HepG2 (cell line): ENCODE results near the gene FAM174C. TPM values are rescaled to one million over a fixed set of nuclear protein-coding genes. Genes with fewer than 3 reads are reported as not detected.

Experiments used
- ARID4A ChIP-seq: sonication (generic); formaldehyde crosslinking; IDR thresholded peaks from 2 replicates; pipeline ENCODE4 v1.5.0; 2020; ENCODE audit warnings: mild to moderate bottlenecking, missing genetic modification reagents, borderline replicate concordance
- ARNT2 ChIP-seq: sonication (generic); formaldehyde crosslinking; IDR thresholded peaks from 2 replicates; pipeline ENCODE4 v1.8.0; 2022; ENCODE audit warnings: mild to moderate bottlenecking, low read depth, missing genetic modification reagents, moderate library complexity
- HES4 ChIP-seq: sonication (generic); formaldehyde crosslinking; IDR thresholded peaks from 2 replicates; pipeline ENCODE4 v1.9.0; 2021; ENCODE audit warnings: mild to moderate bottlenecking, missing genetic modification reagents, borderline replicate concordance
- HMG20A ChIP-seq: IDR thresholded peaks from 2 replicates; pipeline ENCODE4 v1.6.1; 2016; ENCODE audit warnings: borderline replicate concordance
- KDM2A ChIP-seq: sonication (generic); formaldehyde crosslinking; IDR thresholded peaks from 2 replicates; pipeline ENCODE4 v1.4.0; 2020; ENCODE audit warnings: low read depth, missing genetic modification reagents, borderline replicate concordance
- MYC ChIP-seq: sonication (generic); formaldehyde crosslinking; IDR thresholded peaks from 2 replicates; pipeline ENCODE4 v1.9.0; 2021; ENCODE audit warnings: missing genetic modification reagents, borderline replicate concordance
- RXRB ChIP-seq: IDR thresholded peaks from 2 replicates; pipeline ENCODE4 v1.6.1; 2016; ENCODE audit warnings: borderline replicate concordance, missing genetic modification reagents, missing compliant biosample characterization
- TCF12 ChIP-seq, 2 experiments: fragments of 450-650 bp in 1 of 2; sonication (generic) in 1 of 2; formaldehyde crosslinking in 1 of 2; IDR thresholded peaks; 2 replicates each; pipeline versions ENCODE4 v1.6.1 to v1.8.0; 2017 to 2022; ENCODE audit warnings: antibody characterized with exemption in 1 of 2, mild to moderate bottlenecking in 1 of 2, missing genetic modification reagents in 1 of 2, moderate library complexity in 1 of 2
- YY1 ChIP-seq: IDR thresholded peaks from 2 replicates; pipeline ENCODE4 v1.6.1; 2011; ENCODE audit warnings: low read length, low read depth, moderate library complexity, mild to moderate bottlenecking; ENCODE audit not compliant: insufficient read depth, insufficient replicate concordance
- ZFP37 ChIP-seq: sonication (generic); formaldehyde crosslinking; IDR thresholded peaks from 2 replicates; pipeline ENCODE4 v1.4.0; 2020; ENCODE audit warnings: missing genetic modification reagents, borderline replicate concordance
- ZFYVE20 ChIP-seq: sonication (generic); formaldehyde crosslinking; IDR thresholded peaks from 2 replicates; pipeline ENCODE4 v1.8.0; 2023; ENCODE audit warnings: low read depth, mild to moderate bottlenecking, moderate library complexity, missing genetic modification reagents, borderline replicate concordance
- ZNF512 ChIP-seq: sonication (generic); formaldehyde crosslinking; IDR thresholded peaks from 2 replicates; pipeline ENCODE4 v1.4.0; 2020; ENCODE audit warnings: mild to moderate bottlenecking, missing genetic modification reagents
- polyA plus RNA-seq, 8 experiments: library from polyadenylated mRNA; depleted of rRNA in 3 of 8; stranded (reverse) in 7 of 8; unstranded in 1 of 8; fragments of >200 nt; fragmentation: Illumina TruSeq in 4 of 8; extraction: Trizol in 4 of 8; gene quantifications; 2 replicates each; pipeline versions ENCODE4 v1.2.1 to v1.2.3, GENCODE V29; 2011 to 2016; ENCODE audit warnings: low read depth in 4 of 8, missing spikeins in 1 of 8, mixed read lengths in 1 of 8; ENCODE audit not compliant: insufficient read depth in 1 of 8
- total RNA-seq, 5 experiments: library from RNA; depleted of rRNA; stranded (reverse); fragments of >200 nt; fragmentation: Illumina TruSeq; extraction: Trizol; gene quantifications; 2 replicates each; pipeline ENCODE4 v1.2.3, GENCODE V29; 2016; ENCODE audit warnings: low read depth in 1 of 5
- TF ChIP-seq, protein P1 (sequence below): fragments of 450-650 bp; IDR thresholded peaks from 2 replicates; pipeline ENCODE4 v1.6.1; 2017

The FAM174C gene
- total and polyA plus RNA-seq, 2 of the 13 experiments (the other 11 are each of a cell fraction or from before 2014, with no cell fraction given), result 19.5 to 31.3 TPM

DNA sequence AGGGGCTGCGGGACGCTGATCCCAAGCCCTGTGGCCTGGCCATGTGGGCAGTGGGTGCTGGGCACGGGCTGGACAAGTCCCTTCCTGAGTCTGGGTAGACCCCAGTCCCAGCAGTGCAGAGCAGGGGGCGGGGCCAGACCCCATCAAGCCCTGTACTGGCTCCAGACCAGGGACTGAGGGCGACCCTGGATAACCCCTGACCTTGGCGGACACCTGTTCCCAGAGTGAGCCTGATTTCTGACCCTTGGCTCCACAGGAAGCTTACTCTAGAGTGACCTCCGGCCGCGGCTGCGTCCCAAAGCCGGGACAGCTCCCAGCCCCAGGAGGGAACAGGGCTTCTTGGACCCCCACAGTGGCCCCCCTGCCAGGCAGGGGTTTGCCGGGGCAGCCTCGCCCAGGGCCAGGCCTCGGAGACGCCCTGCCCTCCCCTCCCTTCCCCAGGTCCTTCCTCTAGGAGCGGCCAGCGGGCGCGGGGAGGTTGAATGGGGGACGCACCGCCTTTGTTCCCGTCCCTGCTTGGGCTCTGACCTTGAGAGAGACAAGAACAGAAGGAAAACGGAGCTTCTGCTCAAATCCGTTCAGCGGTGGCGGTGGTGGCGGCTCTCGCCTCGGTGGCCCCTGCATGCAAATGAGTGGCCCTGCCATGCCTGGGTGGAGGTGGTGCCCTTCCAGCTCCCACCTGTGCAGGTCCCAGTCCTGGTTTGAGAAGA is 8.0 kb downstream of the FAM174C start (continued):
- TF ChIP-seq ZNF512 (CRISPR knock-in tag), result peak; percentile 24; the same call in 1 of the 2 replicates
- TF ChIP-seq, protein P1, sequence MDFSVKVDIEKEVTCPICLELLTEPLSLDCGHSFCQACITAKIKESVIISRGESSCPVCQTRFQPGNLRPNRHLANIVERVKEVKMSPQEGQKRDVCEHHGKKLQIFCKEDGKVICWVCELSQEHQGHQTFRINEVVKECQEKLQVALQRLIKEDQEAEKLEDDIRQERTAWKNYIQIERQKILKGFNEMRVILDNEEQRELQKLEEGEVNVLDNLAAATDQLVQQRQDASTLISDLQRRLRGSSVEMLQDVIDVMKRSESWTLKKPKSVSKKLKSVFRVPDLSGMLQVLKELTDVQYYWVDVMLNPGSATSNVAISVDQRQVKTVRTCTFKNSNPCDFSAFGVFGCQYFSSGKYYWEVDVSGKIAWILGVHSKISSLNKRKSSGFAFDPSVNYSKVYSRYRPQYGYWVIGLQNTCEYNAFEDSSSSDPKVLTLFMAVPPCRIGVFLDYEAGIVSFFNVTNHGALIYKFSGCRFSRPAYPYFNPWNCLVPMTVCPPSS, result no peak
- peak; percentile 99 for TF ChIP-seq RXRB
- TF ChIP-seq ZFYVE20 (CRISPR knock-in tag), result no peak
- no peak for TF ChIP-seq TCF12 (IDR thresholded peaks at IDR 0.05)
- peak; percentile 80; the same call in 1 of the 2 replicates for TF ChIP-seq TCF12 (CRISPR knock-in tag; IDR thresholded peaks at IDR 0.05)
- TF ChIP-seq MYC, result peak; percentile 48; the same call in 1 of the 2 replicates
- TF ChIP-seq ARNT2 (CRISPR knock-in tag), result no peak
- peak; percentile 27; the same call in 1 of the 2 replicates for TF ChIP-seq KDM2A
- no peak for TF ChIP-seq ZFP37 (CRISPR knock-in tag)
- TF ChIP-seq HMG20A (CRISPR knock-in tag), result peak; percentile 55; the same call in 1 of the 2 replicates
- TF ChIP-seq YY1, result peak; percentile 38
- TF ChIP-seq ARID4A (CRISPR knock-in tag), result peak; percentile 61
- TF ChIP-seq HES4, result no peak
